GM21576 (cell line): Measurements from ENCODE around the gene CDKAL1.
"Not testable (repeated sequence)": the region's sequence is repeated elsewhere in the genome, so short reads cannot be mapped to it uniquely, and the experiment has no call there.

Experiments
- ATAC-seq: cut with Tn5 transposase; IDR thresholded peaks from one replicate; pipeline ENCODE4 v1.9.1; 2021; ENCODE audit warnings: mild to moderate bottlenecking, moderate library complexity; ENCODE audit not compliant: unreplicated experiment

The CDKAL1 gene

GRCh38 chr6:20632696-20633095 lies 98.4 kb downstream of the CDKAL1 start:
- ATAC-seq: no peak

GRCh38 chr6:20633566-20634340 lies 99.5 kb downstream of the CDKAL1 start:
- ATAC-seq: no peak

GRCh38 chr6:20639161-20639560 lies 104.9 kb downstream of the CDKAL1 start:
- no peak for ATAC-seq

GRCh38 chr6:20640181-20640580 lies 105.9 kb downstream of the CDKAL1 start:
- ATAC-seq: no peak

- ATAC-seq: no peak
These were observed 108.2 kb downstream of the CDKAL1 start for GRCh38 chr6:20642441-20642840.

GRCh38 chr6:20644667-20645370 lies 110.6 kb downstream of the CDKAL1 start:
- no peak for ATAC-seq

- not testable (repeated sequence) for ATAC-seq
These were observed 111.3 kb downstream of the CDKAL1 start for GRCh38 chr6:20645572-20645971.

- ATAC-seq: no peak
These were observed 113.3 kb downstream of the CDKAL1 start for GRCh38 chr6:20647585-20647984.

- not testable (repeated sequence) for ATAC-seq
These were observed 115.6 kb downstream of the CDKAL1 start for GRCh38 chr6:20649696-20650470.

GRCh38 chr6:20652299-20653084 lies 118.2 kb downstream of the CDKAL1 start:
- ATAC-seq: no peak

- ATAC-seq: no peak
These were observed 118.8 kb downstream of the CDKAL1 start for GRCh38 chr6:20653085-20653479.

GRCh38 chr6:20655317-20655716 lies 121.1 kb downstream of the CDKAL1 start:
- ATAC-seq: no peak

GRCh38 chr6:20657274-20657800 lies 123.1 kb downstream of the CDKAL1 start:
- no peak for ATAC-seq

- no peak for ATAC-seq
These were observed 123.8 kb downstream of the CDKAL1 start for GRCh38 chr6:20658053-20658452.

- ATAC-seq: no peak
These were observed 124.3 kb downstream of the CDKAL1 start for GRCh38 chr6:20658516-20658915.

GRCh38 chr6:20660534-20660933 lies 126.3 kb downstream of the CDKAL1 start:
- no peak for ATAC-seq

GRCh38 chr6:20661721-20662120 lies 127.5 kb downstream of the CDKAL1 start:
- ATAC-seq: no peak

- no peak for ATAC-seq
These were observed 130.0 kb downstream of the CDKAL1 start for GRCh38 chr6:20664250-20664649.

GRCh38 chr6:20665290-20665689 lies 131.0 kb downstream of the CDKAL1 start:
- no peak for ATAC-seq

- peak; percentile 89 for ATAC-seq
These were observed 135.5 kb downstream of the CDKAL1 start for GRCh38 chr6:20669571-20670314.
